Daoy (cell line): ENCODE measurements around the gene ANKH. TPM values are rescaled to one million over a fixed set of nuclear protein-coding genes. Genes with fewer than 3 reads are reported as not detected.

Experiments used
- DNase-seq: peaks from one replicate; pipeline ENCODE4 v3.0.0-alpha.2; 2015; ENCODE audit warnings: low read depth
- total RNA-seq: library from RNA; depleted of rRNA; stranded (reverse); fragments of >200 nt; shearing (Covaris generic); gene quantifications from 2 replicates; pipeline ENCODE4 v1.2.3, GENCODE V29; 2014

ANKH gene
- total RNA-seq, 1 experiment from 2014 or later: 27.2 TPM

- DNase-seq: no peak
Measured at GRCh38 chr5:14738050-14738449, 133.5 kb downstream of the ANKH start.

DNA sequence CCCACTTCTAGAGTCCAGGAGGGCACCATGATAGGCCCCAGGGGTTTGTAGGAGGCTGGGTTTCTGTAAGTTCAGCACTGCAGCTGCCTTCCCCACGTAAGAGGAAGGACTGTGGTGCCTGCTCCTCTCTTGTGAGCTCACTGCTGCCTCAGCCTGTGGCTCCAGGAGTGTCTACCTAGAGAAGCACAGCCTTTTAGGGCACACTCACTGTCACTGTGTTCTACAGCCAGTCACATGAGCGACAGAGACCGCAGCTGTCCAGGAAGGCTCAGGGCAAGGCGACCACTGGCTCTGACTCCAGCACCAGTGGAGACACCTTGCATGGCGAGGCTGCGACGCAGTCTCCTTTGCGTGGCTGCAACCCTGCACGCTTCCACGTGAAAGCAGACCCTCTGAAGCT lies 134.3 kb downstream of the ANKH start:
- no peak for DNase-seq

DNA sequence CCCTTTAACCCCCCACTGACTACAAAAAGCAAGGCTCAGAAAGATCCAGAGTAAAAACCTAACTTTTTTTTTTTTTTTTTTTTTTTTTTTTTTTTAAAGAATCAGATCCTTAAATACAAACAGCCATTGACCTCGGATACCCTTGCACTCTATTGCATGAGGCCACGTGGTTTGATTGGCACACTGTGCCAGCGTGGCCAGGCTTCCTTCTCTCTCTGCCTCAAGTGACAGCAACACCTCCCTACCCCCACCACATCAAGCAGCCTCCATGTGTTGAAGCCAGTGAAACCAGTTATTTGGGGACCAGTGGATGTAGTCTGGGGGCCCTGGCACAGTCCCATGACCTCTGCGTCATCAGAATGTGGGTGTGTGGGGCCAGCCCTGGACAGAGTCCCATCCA lies 135.6 kb downstream of the ANKH start:
- no peak for DNase-seq

- no peak for DNase-seq
Measured at GRCh38 chr5:14734396-14734795, 137.2 kb downstream of the ANKH start.

GRCh38 chr5:14733661-14734060 lies 137.9 kb downstream of the ANKH start:
- DNase-seq: no peak

GRCh38 chr5:14732991-14733390 lies 138.6 kb downstream of the ANKH start:
- no peak for DNase-seq

- DNase-seq: no peak
Measured at GRCh38 chr5:14730881-14731280, 140.7 kb downstream of the ANKH start.

DNA sequence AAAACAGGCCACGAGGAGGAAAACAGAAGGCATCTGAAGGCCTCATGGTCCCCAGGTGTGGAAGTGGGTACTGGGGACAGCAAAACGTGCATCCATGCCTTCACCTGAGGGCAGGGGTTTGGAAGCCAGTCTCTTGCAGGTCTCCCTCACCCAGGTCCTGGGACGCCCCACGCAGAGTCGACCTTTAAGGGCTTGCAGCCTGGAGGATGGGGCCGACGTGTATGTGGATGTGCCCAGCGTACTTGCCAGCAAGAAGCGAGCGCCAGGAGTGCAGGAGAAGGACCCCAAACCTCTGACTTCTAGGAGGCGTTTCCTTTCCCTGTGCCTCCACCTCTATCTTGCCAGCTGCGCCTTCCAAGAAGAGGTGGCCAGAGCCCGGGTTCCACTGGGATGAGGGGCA lies 141.1 kb downstream of the ANKH start:
- no peak for DNase-seq

- DNase-seq: no peak
Measured at GRCh38 chr5:14729448-14730385, 141.9 kb downstream of the ANKH start.

GRCh38 chr5:14728459-14728938 lies 143.1 kb downstream of the ANKH start:
- no peak for DNase-seq

GRCh38 chr5:14727928-14728458 lies 143.6 kb downstream of the ANKH start:
- no peak for DNase-seq

DNA sequence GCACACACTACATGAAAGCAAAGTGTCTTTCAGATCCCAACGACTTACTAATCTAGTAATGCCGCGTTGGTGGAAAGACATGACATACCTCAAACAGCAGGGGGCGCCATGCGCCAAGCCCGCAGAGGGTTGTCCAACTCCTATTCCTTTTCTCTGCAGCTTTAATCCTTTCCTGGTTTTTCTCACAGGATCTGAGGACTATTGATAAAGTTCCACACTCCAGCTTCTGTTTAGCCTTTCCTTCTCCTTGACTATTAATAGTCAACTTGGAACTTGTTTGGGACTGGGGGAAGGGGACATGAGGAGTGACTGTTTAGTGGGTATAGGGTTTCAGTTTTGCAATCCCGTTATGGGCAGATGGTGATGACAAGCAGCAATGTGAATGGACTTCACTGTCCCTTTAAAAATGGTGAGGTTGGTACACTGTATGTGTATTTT lies 144.1 kb downstream of the ANKH start:
- peak; percentile 76 for DNase-seq

- DNase-seq: no peak
Measured at GRCh38 chr5:14726066-14726838, 145.3 kb downstream of the ANKH start.

GRCh38 chr5:14724633-14725032 lies 146.9 kb downstream of the ANKH start:
- DNase-seq: no peak

DNA sequence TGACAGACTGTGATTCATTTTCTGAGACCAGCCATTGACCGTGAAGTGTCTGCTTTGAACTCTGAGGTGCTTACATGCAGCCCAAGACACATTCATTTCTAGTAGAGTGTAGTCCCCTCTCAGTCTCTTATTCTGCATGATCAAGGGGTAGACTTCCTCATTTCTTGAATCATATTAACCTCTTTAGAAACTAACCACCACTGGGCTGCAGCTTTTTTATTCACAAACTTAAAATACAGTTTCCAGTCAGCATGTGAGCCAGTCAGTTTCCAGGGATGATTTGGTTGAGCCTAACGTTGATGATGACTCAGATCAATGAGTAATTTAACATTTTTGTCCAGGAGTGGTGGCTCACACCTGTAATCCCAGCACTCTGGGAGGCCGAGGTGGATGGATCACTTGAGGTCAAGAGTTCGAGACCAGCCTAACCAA lies 147.9 kb downstream of the ANKH start:
- DNase-seq: no peak

GRCh38 chr5:14722923-14723322 lies 148.7 kb downstream of the ANKH start:
- DNase-seq: no peak

- no peak for DNase-seq
Measured at GRCh38 chr5:14721990-14722656, 149.5 kb downstream of the ANKH start.

DNA sequence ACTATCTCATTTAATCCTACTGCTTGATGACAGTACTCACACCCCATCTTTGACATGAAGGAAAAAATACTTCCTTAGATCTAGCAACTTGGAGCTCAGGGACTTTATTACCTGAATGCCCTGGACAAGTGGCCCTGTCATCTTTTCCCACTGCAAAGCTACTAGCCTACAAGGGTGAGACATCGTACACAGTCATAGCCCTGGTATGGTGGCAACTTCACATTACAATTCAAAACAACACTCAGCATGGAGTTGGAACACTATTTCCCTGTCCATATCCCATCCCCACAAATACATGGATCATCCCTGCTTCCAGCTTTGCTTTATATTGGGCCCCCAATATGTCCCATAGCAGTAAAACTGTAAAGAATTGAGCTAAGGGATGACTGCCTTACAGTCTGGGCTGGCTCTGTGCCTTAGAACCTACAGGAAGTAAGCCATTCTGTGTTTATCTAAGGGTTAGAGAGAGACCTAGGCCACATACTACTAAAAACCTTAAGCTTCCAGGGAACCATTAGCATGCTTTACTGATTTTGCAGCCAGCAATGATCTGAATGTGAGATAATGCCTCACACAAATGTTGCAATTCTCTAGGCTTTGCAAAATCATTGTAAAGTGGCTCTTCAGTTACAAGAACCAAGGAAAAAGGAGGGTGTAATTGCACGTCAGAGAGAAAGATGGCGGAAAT lies 151.2 kb downstream of the ANKH start:
- DNase-seq: peak; percentile 21

DNA sequence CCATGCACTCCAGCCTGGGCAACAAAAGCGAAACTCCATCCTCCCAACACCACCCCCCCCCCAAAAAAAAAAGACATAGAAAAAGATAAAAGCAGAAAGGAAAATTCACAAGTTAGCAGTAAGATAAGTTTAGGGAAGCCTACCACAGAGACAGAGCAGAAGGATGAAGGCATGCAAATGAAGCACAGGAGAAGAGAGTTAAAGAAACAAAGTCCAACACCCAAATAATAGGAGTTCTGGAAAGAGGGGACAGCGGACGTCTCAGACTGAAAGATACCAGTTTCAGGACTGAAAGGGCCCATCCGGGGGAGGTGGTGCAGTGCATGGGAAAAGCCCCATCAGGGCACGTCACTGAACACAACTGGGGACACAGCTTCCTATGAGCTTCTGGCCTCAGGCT lies 152.8 kb downstream of the ANKH start:
- no peak for DNase-seq

GRCh38 chr5:14716755-14717752 lies 154.5 kb downstream of the ANKH start:
- no peak for DNase-seq
